DOHH2 (cell line): ENCODE data around the gene HAND2.

Experiments used
- H3F3A ChIP-seq: fragments of 200-600 bp; sonication (generic), shearing (Covaris generic); 2 replicates; pipeline ENCODE4 v1.6.0; 2016; ENCODE audit warnings: antibody characterized with exemption, mild to moderate bottlenecking; ENCODE audit not compliant: control insufficient read depth, insufficient read depth
- H3K27ac ChIP-seq: fragments of 200-600 bp; sonication (generic); 2 replicates; pipeline ENCODE4 v1.5.1; 2014; ENCODE audit warnings: low read depth, mild to moderate bottlenecking, low read length, moderate library complexity
- H3K27me3 ChIP-seq: fragments of 200-600 bp; sonication (generic); 2 replicates; pipeline ENCODE4 v1.6.1; 2014; ENCODE audit warnings: mild to moderate bottlenecking, low read length, mixed read lengths; ENCODE audit not compliant: control insufficient read depth
- H3K36me3 ChIP-seq: fragments of 200-600 bp; sonication (generic); 2 replicates; pipeline ENCODE4 v1.6.1; 2014; ENCODE audit warnings: mild to moderate bottlenecking, low read length, moderate library complexity, mixed read lengths; ENCODE audit not compliant: control insufficient read depth
- H3K4me1 ChIP-seq: fragments of 200-600 bp; sonication (generic); 2 replicates; pipeline ENCODE4 v1.6.1; 2014; ENCODE audit warnings: mild to moderate bottlenecking, low read length, mixed read lengths; ENCODE audit not compliant: control insufficient read depth
- H3K4me2 ChIP-seq: fragments of 200-600 bp; sonication (generic); 2 replicates; pipeline ENCODE4 v1.6.0; 2014; ENCODE audit warnings: mild to moderate bottlenecking, low read length, moderate library complexity
- H3K4me3 ChIP-seq: fragments of 200-600 bp; sonication (generic); 2 replicates; pipeline ENCODE4 v1.5.1; 2014; ENCODE audit warnings: mild to moderate bottlenecking, low read length, mixed read lengths
- H3K79me2 ChIP-seq: fragments of 200-600 bp; sonication (generic); 2 replicates; pipeline ENCODE4 v1.6.1; 2014; ENCODE audit warnings: mild to moderate bottlenecking, low read length, mixed read lengths; ENCODE audit not compliant: control insufficient read depth
- H3K9me2 ChIP-seq: fragments of 200-600 bp; sonication (generic); replicated peaks from 2 replicates; pipeline ENCODE4 v1.6.1; 2014; ENCODE audit warnings: mild to moderate bottlenecking, low read length, mixed read lengths; ENCODE audit not compliant: control insufficient read depth
- H3K9me3 ChIP-seq: fragments of 200-600 bp; sonication (generic); 2 replicates; pipeline ENCODE4 v1.6.1; 2014; ENCODE audit warnings: antibody characterized with exemption, low read length, mixed read lengths; ENCODE audit not compliant: control insufficient read depth, insufficient read depth
- H4K20me1 ChIP-seq: fragments of 200-600 bp; sonication (generic); 2 replicates; pipeline ENCODE4 v1.6.0; 2014; ENCODE audit warnings: low read depth, mild to moderate bottlenecking, antibody characterized with exemption, low read length, moderate library complexity; ENCODE audit not compliant: control insufficient read depth, insufficient read depth
- EZH2phosphoT487 ChIP-seq: fragments of 200-600 bp; sonication (generic); IDR thresholded peaks from 2 replicates; pipeline ENCODE4 v1.6.1; 2017; ENCODE audit warnings: borderline replicate concordance, mild to moderate bottlenecking, antibody characterized with exemption, low read length, moderate library complexity, mixed read lengths
- TF ChIP-seq, protein P1 (sequence below): fragments of 200-600 bp; sonication (generic); IDR thresholded peaks from one replicate; pipeline ENCODE4 v1.5.1; 2014; ENCODE audit warnings: antibody characterized with exemption, mild to moderate bottlenecking, low read depth, low read length; ENCODE audit not compliant: poor library complexity, severe bottlenecking

Gene HAND2

DNA sequence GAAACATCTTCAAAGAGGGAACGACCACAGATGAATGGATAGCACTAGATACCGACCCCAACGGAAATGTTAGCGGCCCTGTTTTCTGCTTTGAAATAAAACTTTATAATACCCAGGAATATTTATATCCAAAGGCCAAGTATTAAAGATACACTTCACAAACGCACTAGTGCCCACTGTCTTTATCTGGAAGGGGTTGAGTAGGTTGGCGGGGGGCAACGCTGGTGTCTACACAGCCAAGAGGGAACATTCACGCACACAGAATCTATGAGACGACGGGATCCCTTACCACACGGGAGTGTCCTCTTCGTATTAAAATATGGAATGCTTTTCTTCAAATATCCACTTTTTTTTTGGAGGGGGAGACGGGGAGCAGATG lies 3.3 kb downstream of the HAND2 start:
- Histone ChIP-seq H4K20me1 (no peaks in the 10 kb centered on the region), H3K36me3 (no peaks in the 10 kb centered on the region), H3K27me3 (no peaks in the 10 kb centered on the region), H3K9me2 (no peaks in the 10 kb centered on the region), H3K4me2 (no peak overlapping the region), H3F3A (no peaks in the 10 kb centered on the region), H3K4me1 (no peaks in the 10 kb centered on the region), H3K27ac (no peak overlapping the region), H3K9me3 (no peaks in the 10 kb centered on the region; the same call in 1 of the 2 replicates), H3K79me2 (no peaks in the 10 kb centered on the region), H3K4me3 (no peak overlapping the region)
- TF ChIP-seq EZH2phosphoT487, result no peak
- TF ChIP-seq, protein P1, sequence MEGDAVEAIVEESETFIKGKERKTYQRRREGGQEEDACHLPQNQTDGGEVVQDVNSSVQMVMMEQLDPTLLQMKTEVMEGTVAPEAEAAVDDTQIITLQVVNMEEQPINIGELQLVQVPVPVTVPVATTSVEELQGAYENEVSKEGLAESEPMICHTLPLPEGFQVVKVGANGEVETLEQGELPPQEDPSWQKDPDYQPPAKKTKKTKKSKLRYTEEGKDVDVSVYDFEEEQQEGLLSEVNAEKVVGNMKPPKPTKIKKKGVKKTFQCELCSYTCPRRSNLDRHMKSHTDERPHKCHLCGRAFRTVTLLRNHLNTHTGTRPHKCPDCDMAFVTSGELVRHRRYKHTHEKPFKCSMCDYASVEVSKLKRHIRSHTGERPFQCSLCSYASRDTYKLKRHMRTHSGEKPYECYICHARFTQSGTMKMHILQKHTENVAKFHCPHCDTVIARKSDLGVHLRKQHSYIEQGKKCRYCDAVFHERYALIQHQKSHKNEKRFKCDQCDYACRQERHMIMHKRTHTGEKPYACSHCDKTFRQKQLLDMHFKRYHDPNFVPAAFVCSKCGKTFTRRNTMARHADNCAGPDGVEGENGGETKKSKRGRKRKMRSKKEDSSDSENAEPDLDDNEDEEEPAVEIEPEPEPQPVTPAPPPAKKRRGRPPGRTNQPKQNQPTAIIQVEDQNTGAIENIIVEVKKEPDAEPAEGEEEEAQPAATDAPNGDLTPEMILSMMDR, result no peak

DNA sequence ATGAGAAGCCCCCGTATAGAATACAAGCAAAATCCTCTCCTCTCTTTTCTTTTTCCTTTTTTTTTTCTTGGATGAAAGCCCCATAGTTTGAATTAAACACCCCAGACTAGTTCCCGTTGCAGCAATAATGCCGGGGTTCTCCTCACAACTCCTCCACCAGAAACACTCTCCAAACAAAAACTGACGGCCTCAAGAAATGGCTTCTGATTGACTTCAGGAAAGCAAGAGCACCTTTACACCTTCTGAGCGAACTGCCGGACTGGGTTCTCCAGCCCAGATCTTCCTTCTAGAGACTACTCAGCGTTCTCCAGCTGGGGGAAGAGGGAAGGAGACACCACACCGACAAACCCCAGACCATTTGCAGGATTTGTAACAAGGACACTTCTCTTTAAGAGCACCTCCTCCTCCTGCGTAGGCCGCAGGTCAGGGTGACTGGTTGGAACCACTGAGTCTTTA lies 4.0 kb downstream of the HAND2 start:
- no peaks in the 10 kb centered on the region for H3K79me2 ChIP-seq
- no peaks in the 10 kb centered on the region for H4K20me1 ChIP-seq
- no peak overlapping the region for H3K27ac ChIP-seq
- H3K4me2 ChIP-seq, result no peak overlapping the region
- H3F3A ChIP-seq, result no peaks in the 10 kb centered on the region
- no peaks in the 10 kb centered on the region; the same call in 1 of the 2 replicates for H3K9me3 ChIP-seq
- no peaks in the 10 kb centered on the region for H3K9me2 ChIP-seq
- H3K4me1 ChIP-seq, result no peaks in the 10 kb centered on the region
- H3K36me3 ChIP-seq, result no peaks in the 10 kb centered on the region
- no peak for TF ChIP-seq EZH2phosphoT487
- TF ChIP-seq, protein P1, result no peak
- no peaks in the 10 kb centered on the region for H3K27me3 ChIP-seq
- no peak overlapping the region for H3K4me3 ChIP-seq

DNA sequence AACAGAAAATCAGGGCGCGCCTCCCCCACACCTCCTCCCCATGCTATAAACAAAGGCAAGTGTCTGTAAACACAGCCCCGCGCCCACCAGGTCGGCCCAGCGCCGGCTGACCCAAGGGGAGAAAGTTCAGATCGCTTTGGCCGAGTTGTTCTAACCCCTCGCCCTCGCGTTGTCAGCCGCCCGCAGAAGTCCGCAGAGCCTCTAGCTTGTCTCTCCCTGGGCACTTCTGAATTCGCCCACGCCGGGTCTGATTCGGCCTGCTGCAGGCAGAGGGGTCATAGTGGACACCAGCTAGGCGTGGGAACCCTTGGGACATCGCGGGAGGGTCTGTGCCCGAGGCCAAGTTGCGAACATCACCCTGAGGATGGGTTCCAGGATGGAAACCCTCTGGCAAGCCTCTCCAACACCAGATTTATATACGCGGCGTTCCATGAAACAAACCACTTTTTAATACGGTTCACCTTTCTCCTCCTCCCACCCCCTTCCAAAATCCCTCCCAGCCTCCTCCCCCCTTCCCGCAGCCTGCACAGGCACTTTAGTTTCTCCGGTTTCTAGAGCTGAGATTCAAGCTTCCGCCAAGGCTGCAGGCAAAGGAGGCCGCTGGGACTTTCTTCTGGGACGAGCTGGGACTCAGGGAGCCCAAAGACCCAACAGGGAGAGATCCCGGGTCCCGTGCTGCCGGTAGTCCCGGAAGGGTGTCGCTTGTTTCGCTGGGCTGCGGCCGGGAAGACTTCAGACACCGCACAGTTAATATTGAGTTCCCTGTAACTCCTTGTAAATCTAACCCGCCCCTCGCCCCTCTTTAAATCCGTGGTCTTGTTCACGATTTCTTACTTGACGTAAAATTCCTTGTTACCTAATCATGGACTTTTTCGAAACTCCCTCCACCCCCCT lies 4.7 kb downstream of the HAND2 start:
- no peaks in the 10 kb centered on the region for H3K4me1 ChIP-seq
- no peaks in the 10 kb centered on the region for H3K27me3 ChIP-seq
- H3K4me3 ChIP-seq, result no peak overlapping the region

More for the DNA sequence above, 4.7 kb downstream of the HAND2 start:
- no peak overlapping the region for H3K4me2 ChIP-seq
- no peaks in the 10 kb centered on the region for H3K36me3 ChIP-seq
- no peaks in the 10 kb centered on the region for H3F3A ChIP-seq
- no peaks in the 10 kb centered on the region for H3K79me2 ChIP-seq
- no peak overlapping the region for H3K27ac ChIP-seq
- no peak for TF ChIP-seq EZH2phosphoT487
- TF ChIP-seq, protein P1, result no peak
- no peaks in the 10 kb centered on the region for H3K9me2 ChIP-seq
- no peaks in the 10 kb centered on the region for H4K20me1 ChIP-seq
- H3K9me3 ChIP-seq, result no peaks in the 10 kb centered on the region; the same call in 1 of the 2 replicates
